Sigmoid colon (tissue), 7 donors: ENCODE results near the gene SBF2. TPM values are rescaled to one million over a fixed set of nuclear protein-coding genes. Genes with fewer than 3 reads are reported as not detected.

Source experiments
- DNase-seq: peaks from one replicate; pipeline ENCODE4 v3.0.0-alpha.2; 2019
- H3K27ac ChIP-seq, 4 donors: fragments of 200-600 bp; sonication (generic); one replicate each; pipeline ENCODE4 v1.5.1; 2016 to 2019; ENCODE audit warnings: mild to moderate bottlenecking in 1 of 4
- H3K27me3 ChIP-seq, 3 donors: fragments of 200-600 bp; sonication (generic); one replicate each; pipeline ENCODE4 v1.5.1; 2019; ENCODE audit warnings: mild to moderate bottlenecking in 1 of 3
- H3K36me3 ChIP-seq, 4 donors: fragments of 200-600 bp; sonication (generic); one replicate each; pipeline ENCODE4 v1.5.1; 2016 to 2019
- H3K4me1 ChIP-seq, 4 donors: fragments of 200-600 bp; sonication (generic); one replicate each; pipeline ENCODE4 v1.5.1; 2017 to 2019
- H3K4me3 ChIP-seq, 4 donors: fragments of 200-600 bp; sonication (generic); one replicate each; pipeline ENCODE4 v1.5.1; 2017 to 2019; ENCODE audit warnings: mild to moderate bottlenecking in 2 of 4, moderate library complexity in 1 of 4
- H3K9me3 ChIP-seq, 4 donors: fragments of 200-600 bp in 3 of 4; sonication (generic) in 3 of 4; one replicate each; pipeline versions ENCODE4 v1.5.1 to v1.6.1; 2013 to 2019
- CTCF ChIP-seq, 4 experiments: fragments of 450-650 bp in 3 of 4; fragments of 200-600 bp in 1 of 4; IDR thresholded peaks; one replicate each; pipeline ENCODE4 v1.5.1; 2016 to 2019; ENCODE audit warnings: antibody characterized with exemption in 4 of 4, mild to moderate bottlenecking in 3 of 4, moderate library complexity in 2 of 4
- EP300 ChIP-seq, 4 donors: sonication (generic); formaldehyde crosslinking; IDR thresholded peaks; one replicate each; pipeline ENCODE4 v1.6.1; 2017; ENCODE audit warnings: antibody characterized with exemption in 4 of 4
- POLR2A ChIP-seq, 2 donors: fragments of 450-650 bp; IDR thresholded peaks; one replicate each; pipeline ENCODE4 v1.6.1; 2016; ENCODE audit warnings: antibody characterized with exemption in 2 of 2, mild to moderate bottlenecking in 2 of 2, moderate library complexity in 2 of 2
- POLR2AphosphoS5 ChIP-seq, 4 donors: sonication (generic); formaldehyde crosslinking; IDR thresholded peaks; one replicate each; pipeline ENCODE4 v1.6.1; 2017; ENCODE audit warnings: antibody characterized with exemption in 4 of 4
- WGBS, 2 donors: extraction: QIAGEN DNeasy Blood & Tissue Kit; methylation state at CpG; one replicate each; pipeline ENCODE4 v1.1.7; 2013; 5-methylcytosine and 5-hydroxymethylcytosine counted together
- intact Hi-C: fragments of 100-400 bp; cut with DNase I; formaldehyde crosslinking; loops from one replicate; pipeline ENCODE4 v1.15.1; 2023
- polyA plus RNA-seq, 3 donors: library from polyadenylated mRNA; stranded (reverse); fragments of 200-250 nt; gene quantifications; one replicate each; pipeline ENCODE4 v1.2.3, GENCODE V29; 2013
- total RNA-seq, 4 donors: library from RNA; depleted of rRNA; stranded (reverse); fragments of >200 nt; gene quantifications; one replicate each; pipeline ENCODE4 v1.1.0, GENCODE V29; 2016
- donor health status: healthy with polysubstance abuse.
- donor health status: Bipolar disorder and iron deficiency.
- donor health status: healthy.

Gene SBF2
- total and polyA plus RNA-seq, 7 donors: 9.5 to 67.5 (median 47.1) TPM

- H3K4me3 ChIP-seq: no peak overlapping the region
- peak overlapping the region in 2 of 4 donors; percentile 30 to 42 for H3K27ac ChIP-seq
- no peaks in the 10 kb centered on the region for H3K27me3 ChIP-seq
- WGBS, 2 donors: 63 to 72% methylated on average over 1 of the region's 1 CpG
- TF ChIP-seq CTCF (IDR thresholded peaks at IDR 0.05) (no peak), POLR2AphosphoS5 (IDR thresholded peaks at IDR 0.05) (peak; percentile 20 to 64 (median 41)), EP300 (IDR thresholded peaks at IDR 0.05) (peak in 1 of 4 donors; percentile 57), POLR2A (IDR thresholded peaks at IDR 0.05) (no peak)
- H3K9me3 ChIP-seq: no peaks in the 10 kb centered on the region
- H3K36me3 ChIP-seq: no peaks in the 10 kb centered on the region
- DNase-seq: no peak
- H3K4me1 ChIP-seq: peaks cover 0 to 31% (median 21%) of the 10 kb centered on the region in 4 donors
- intact Hi-C loops: no loop called here
These were observed 206.7 kb downstream of the SBF2 start for GRCh38 chr11:10087186-10087922.

GRCh38 chr11:10080138-10080537 is 213.9 kb downstream of the SBF2 start:
- no peaks in the 10 kb centered on the region for H3K27me3 ChIP-seq
- DNase-seq: no peak
- peaks cover 0 to 6% (median 1%) of the 10 kb centered on the region in 4 donors for H3K9me3 ChIP-seq
- no peaks in the 10 kb centered on the region for H3K36me3 ChIP-seq
- H3K4me1 ChIP-seq: peaks cover 0 to 13% (median 9%) of the 10 kb centered on the region in 4 donors
- WGBS, 2 donors: 97 to 99% methylated on average over 4 of the region's 4 CpGs
- no peak overlapping the region for H3K27ac ChIP-seq
- intact Hi-C loops: no loop called here
- no peak for TF ChIP-seq POLR2AphosphoS5 (IDR thresholded peaks at IDR 0.05)
- TF ChIP-seq EP300 (IDR thresholded peaks at IDR 0.05): no peak
- TF ChIP-seq CTCF (IDR thresholded peaks at IDR 0.05): no peak
- no peak for TF ChIP-seq POLR2A (IDR thresholded peaks at IDR 0.05)
- H3K4me3 ChIP-seq: no peak overlapping the region

GRCh38 chr11:10076458-10077141 is 217.4 kb downstream of the SBF2 start:
- peak; percentile 78 for DNase-seq
- Histone ChIP-seq H3K4me1 (peaks cover 0 to 13% (median 9%) of the 10 kb centered on the region in 4 donors), H3K4me3 (no peak overlapping the region), H3K27me3 (no peaks in the 10 kb centered on the region), H3K36me3 (no peaks in the 10 kb centered on the region), H3K27ac (peak overlapping the region in 2 of 4 donors; percentile 21 to 37), H3K9me3 (peaks cover 0 to 6% (median 1%) of the 10 kb centered on the region in 4 donors)
- TF ChIP-seq POLR2AphosphoS5 (IDR thresholded peaks at IDR 0.05) (no peak), EP300 (IDR thresholded peaks at IDR 0.05) (no peak), POLR2A (IDR thresholded peaks at IDR 0.05) (no peak), CTCF (IDR thresholded peaks at IDR 0.05) (no peak)
- intact Hi-C loops: no loop called here
- 57 to 75% methylated on average over 6 of the region's 6 CpGs for WGBS, 2 donors

- no peak for DNase-seq
- H3K27ac ChIP-seq: no peak overlapping the region
- peaks cover 0 to 13% (median 9%) of the 10 kb centered on the region in 4 donors for H3K4me1 ChIP-seq
- no peaks in the 10 kb centered on the region for H3K27me3 ChIP-seq
- no peaks in the 10 kb centered on the region for H3K36me3 ChIP-seq
- TF ChIP-seq CTCF (IDR thresholded peaks at IDR 0.05) (no peak), EP300 (IDR thresholded peaks at IDR 0.05) (no peak), POLR2AphosphoS5 (IDR thresholded peaks at IDR 0.05) (no peak), POLR2A (IDR thresholded peaks at IDR 0.05) (no peak)
- peaks cover 0 to 6% (median 1%) of the 10 kb centered on the region in 4 donors for H3K9me3 ChIP-seq
- no peak overlapping the region for H3K4me3 ChIP-seq
- intact Hi-C loops: no loop called here
- WGBS, 2 donors: 92% methylated on average over 2 of the region's 2 CpGs
These were observed 218.9 kb downstream of the SBF2 start for GRCh38 chr11:10075141-10075540.
